NCI-H1694 (cell line): ENCODE results near the gene SH3PXD2B.
A peak's percentile ranks its signal among the peaks of the same experiment; 100 is the strongest.

ENCODE experiments used
- DNase-seq: peaks from one replicate; lab custom pipeline; 2025; lab: John Stamatoyannopoulos, UW

Gene SH3PXD2B

GRCh38 chr5:172436879-172437369 is 17.4 kb downstream of the SH3PXD2B start:
- peak; percentile 35 for DNase-seq

GRCh38 chr5:172436078-172436878 is 18.0 kb downstream of the SH3PXD2B start:
- no peak for DNase-seq

- no peak for DNase-seq
Measured at GRCh38 chr5:172435362-172436077, 18.8 kb downstream of the SH3PXD2B start.

GRCh38 chr5:172434251-172434650 is 20.1 kb downstream of the SH3PXD2B start:
- no peak for DNase-seq

- DNase-seq: no peak
Measured at GRCh38 chr5:172433513-172433912, 20.8 kb downstream of the SH3PXD2B start.

- no peak for DNase-seq
Measured at GRCh38 chr5:172433071-172433470, 21.3 kb downstream of the SH3PXD2B start.

- no peak for DNase-seq
Measured at GRCh38 chr5:172430354-172430753, 24.0 kb downstream of the SH3PXD2B start.

GRCh38 chr5:172429201-172429940 is 25.0 kb downstream of the SH3PXD2B start:
- no peak for DNase-seq

- DNase-seq: no peak
Measured at GRCh38 chr5:172428224-172429166, 25.8 kb downstream of the SH3PXD2B start.

GRCh38 chr5:172427202-172427601 is 27.1 kb downstream of the SH3PXD2B start:
- DNase-seq: no peak

- DNase-seq: no peak
Measured at GRCh38 chr5:172426086-172426485, 28.2 kb downstream of the SH3PXD2B start.

- DNase-seq: no peak
Measured at GRCh38 chr5:172425402-172425801, 28.9 kb downstream of the SH3PXD2B start.

- DNase-seq: no peak
Measured at GRCh38 chr5:172424808-172425207, 29.5 kb downstream of the SH3PXD2B start.

GRCh38 chr5:172424111-172424490 is 30.2 kb downstream of the SH3PXD2B start:
- no peak for DNase-seq

- no peak for DNase-seq
Measured at GRCh38 chr5:172423379-172424110, 30.8 kb downstream of the SH3PXD2B start.

GRCh38 chr5:172422255-172422654 is 32.1 kb downstream of the SH3PXD2B start:
- no peak for DNase-seq

GRCh38 chr5:172421020-172421419 is 33.3 kb downstream of the SH3PXD2B start:
- no peak for DNase-seq

GRCh38 chr5:172420235-172420939 is 33.9 kb downstream of the SH3PXD2B start:
- DNase-seq: peak; percentile 29

GRCh38 chr5:172418862-172419814 is 35.2 kb downstream of the SH3PXD2B start:
- DNase-seq: peak; percentile 76
